Hypothalamus (tissue), 51 donors: ENCODE measurements around the gene C12orf76.
A peak's percentile ranks its signal among the peaks of the same experiment; 100 is the strongest.

Source experiments
- DNase-seq, 51 donors: peaks; one replicate each; lab custom pipeline; 2025; lab: John Stamatoyannopoulos, UW

The C12orf76 gene

GRCh38 chr12:109997393-109997792, 50.9 kb downstream of the C12orf76 start:
- no peak for DNase-seq

- no peak for DNase-seq
These were observed 51.9 kb downstream of the C12orf76 start for GRCh38 chr12:109996483-109996853.

GRCh38 chr12:109995686-109996482, 52.4 kb downstream of the C12orf76 start, which contains the start of gene GIT2:
Gene GIT2, minus strand, starts transcription at chr12:109996368. Its CDS starts 144 bp downstream, at chr12:109996224.
- DNase-seq, result peak; percentile 40 to 96 (median 85)

- peak in 1 of 51 donors; percentile 6 for DNase-seq
These were observed 53.0 kb downstream of the C12orf76 start for GRCh38 chr12:109995361-109995685.

- DNase-seq, result no peak
These were observed 53.7 kb downstream of the C12orf76 start for GRCh38 chr12:109994401-109995175.

GRCh38 chr12:109993091-109993490, 55.2 kb downstream of the C12orf76 start:
- no peak for DNase-seq

GRCh38 chr12:109991586-109991985, 56.7 kb downstream of the C12orf76 start:
- no peak for DNase-seq
